ENCODE results near the gene FAM185A. TPM values are rescaled to one million over a fixed set of nuclear protein-coding genes. Genes with fewer than 3 reads are reported as not detected.

The FAM185A gene
- total RNA-seq, 4 donors from 2014 or later, result 13.2 to 18.7 (median 13.6) TPM

GRCh38 chr7:102849538-102849937 lies 100.7 kb downstream of the FAM185A start:
- TF ChIP-seq, protein P1, sequence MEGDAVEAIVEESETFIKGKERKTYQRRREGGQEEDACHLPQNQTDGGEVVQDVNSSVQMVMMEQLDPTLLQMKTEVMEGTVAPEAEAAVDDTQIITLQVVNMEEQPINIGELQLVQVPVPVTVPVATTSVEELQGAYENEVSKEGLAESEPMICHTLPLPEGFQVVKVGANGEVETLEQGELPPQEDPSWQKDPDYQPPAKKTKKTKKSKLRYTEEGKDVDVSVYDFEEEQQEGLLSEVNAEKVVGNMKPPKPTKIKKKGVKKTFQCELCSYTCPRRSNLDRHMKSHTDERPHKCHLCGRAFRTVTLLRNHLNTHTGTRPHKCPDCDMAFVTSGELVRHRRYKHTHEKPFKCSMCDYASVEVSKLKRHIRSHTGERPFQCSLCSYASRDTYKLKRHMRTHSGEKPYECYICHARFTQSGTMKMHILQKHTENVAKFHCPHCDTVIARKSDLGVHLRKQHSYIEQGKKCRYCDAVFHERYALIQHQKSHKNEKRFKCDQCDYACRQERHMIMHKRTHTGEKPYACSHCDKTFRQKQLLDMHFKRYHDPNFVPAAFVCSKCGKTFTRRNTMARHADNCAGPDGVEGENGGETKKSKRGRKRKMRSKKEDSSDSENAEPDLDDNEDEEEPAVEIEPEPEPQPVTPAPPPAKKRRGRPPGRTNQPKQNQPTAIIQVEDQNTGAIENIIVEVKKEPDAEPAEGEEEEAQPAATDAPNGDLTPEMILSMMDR (IDR thresholded peaks at IDR 0.05; ENCODE audit: low read depth), result no peak

DNA sequence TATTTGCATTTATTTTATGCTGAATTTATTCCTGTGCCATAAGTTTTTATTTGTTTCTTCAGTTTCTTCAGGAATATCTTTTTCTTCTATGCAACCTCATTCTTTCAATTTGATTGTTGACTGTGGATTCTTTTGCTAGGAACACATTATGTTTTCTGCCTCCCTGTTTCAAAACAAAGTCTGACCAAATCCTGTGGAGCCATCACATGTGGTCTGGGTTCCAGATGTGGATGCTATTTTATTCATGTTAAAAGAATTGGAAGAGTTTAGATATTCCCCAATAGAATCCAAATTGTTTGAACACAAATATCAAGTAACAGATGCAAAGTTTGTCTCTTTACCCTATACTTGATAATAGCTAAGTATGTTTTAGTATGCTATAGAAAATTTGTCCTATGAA lies 107.2 kb downstream of the FAM185A start:
- TF ChIP-seq, protein P1 (IDR thresholded peaks at IDR 0.05; ENCODE audit: low read depth), result no peak

Small RNA genes lying within 50 kb of the gene (small RNA-seq; reads per million reads assigned to genes)
- gene RNU6-1136P, result not detected

Other genes with a start within 250 kb of the FAM185A start
- 10 to 100 TPM in 1 of 4 donors, 1 to 10 TPM in 3; 4.9 to 12.6 (median 9.0) TPM for gene RASA4B, start 231.2 kb upstream of the FAM185A start, total RNA-seq
- 10 to 100 TPM in 1 of 4 donors, 1 to 10 TPM in 3; 2.7 to 12.7 (median 6.6) TPM for gene UPK3BL2, start 205.3 kb upstream of the FAM185A start, total RNA-seq
- gene SPDYE2, start 197.8 kb upstream of the FAM185A start, total RNA-seq, result not detected
- gene POLR2J3, start 176.4 kb upstream of the FAM185A start, total RNA-seq, result 10 to 100 TPM; 10.7 to 27.5 (median 19.3) TPM
- 10 to 100 TPM; 19.9 to 60.6 (median 38.2) TPM for gene RASA4, start 132.2 kb upstream of the FAM185A start, total RNA-seq
- gene UPK3BL1, start 106.2 kb upstream of the FAM185A start, total RNA-seq, result 10 to 100 TPM in 3 of 4 donors, 1 to 10 TPM in 1; 8.8 to 43.9 (median 19.5) TPM
- not detected for gene SPDYE2B, start 98.7 kb upstream of the FAM185A start, total RNA-seq
- 1 to 10 TPM; 1.3 to 9.8 (median 2.1) TPM for gene POLR2J2, start 77.3 kb upstream of the FAM185A start, total RNA-seq
- 1 to 10 TPM; 2.3 to 4.5 (median 3.9) TPM for gene LRRC17, start 164.0 kb downstream of the FAM185A start, total RNA-seq